Posterior cingulate gyrus (tissue), 11 donors: ENCODE measurements around the gene TSEN15.

Source experiments
- DNase-seq, 10 donors: peaks; one replicate each; pipeline versions ENCODE4 v3.0.0 to v3.0.0-alpha.2; 2020 to 2021; ENCODE audit warnings: mixed read lengths in 3 of 10
- intact Hi-C: fragments of 100-400 bp; cut with DNase I; formaldehyde crosslinking; loops from one replicate; pipeline ENCODE4 v1.15.1; 2023

The TSEN15 gene

DNA sequence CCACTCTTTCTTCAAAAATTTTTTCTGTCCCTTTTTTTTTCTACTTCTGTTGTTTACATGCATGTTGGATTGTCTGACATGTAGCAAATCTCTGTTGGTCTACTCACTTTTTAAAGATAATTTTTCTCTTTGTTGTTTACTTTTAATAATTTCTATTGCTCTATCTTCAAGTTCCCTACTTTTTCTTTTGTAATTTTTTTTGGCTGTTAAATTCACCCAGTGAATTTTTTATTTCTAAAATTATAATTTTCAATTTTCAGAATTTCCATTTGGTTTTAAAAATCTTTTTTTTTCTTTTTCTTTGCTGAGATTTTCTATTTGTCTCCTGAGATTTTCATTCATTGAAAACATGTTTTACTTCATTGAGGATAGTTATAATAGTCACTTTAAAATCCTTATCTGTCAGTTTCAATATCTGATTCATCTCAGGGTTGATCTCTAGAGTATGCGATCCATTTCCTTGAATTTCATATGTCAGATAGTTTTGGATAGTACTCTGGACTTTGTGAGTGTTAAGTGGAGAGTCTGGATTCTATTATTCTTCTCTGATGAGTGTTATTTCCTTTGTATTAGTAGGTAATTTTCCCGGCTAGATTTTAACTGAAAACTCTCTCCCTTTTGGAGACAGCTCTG is 1.6 kb upstream of the TSEN15 start:
- DNase-seq = no peak
- intact Hi-C loops = loop anchor here (5.0 to 10.0 kb wide), 2 partner anchors 118 to 245 kb away; partner anchors contain the start of gene RGL1

DNA sequence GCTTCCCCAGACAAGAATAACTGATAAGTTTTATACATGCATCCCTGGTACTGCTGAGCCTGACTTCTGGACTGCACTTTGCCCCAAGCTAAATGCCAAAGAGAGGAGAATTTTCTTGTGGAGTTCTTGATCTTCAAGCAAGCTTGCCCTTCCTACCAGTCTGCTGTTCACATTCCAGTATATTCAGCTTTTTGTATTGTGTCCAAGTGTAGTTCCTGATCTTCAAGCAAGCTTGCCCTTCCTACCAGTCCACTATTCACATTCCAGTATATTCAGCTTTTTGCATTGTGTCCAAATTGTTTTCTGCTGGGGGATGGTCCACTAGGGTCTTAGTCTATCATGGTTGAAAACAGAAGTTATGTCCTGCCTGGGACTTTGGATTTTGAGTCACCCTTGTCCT is 894 bp upstream of the TSEN15 start:
- intact Hi-C loops = loop anchor here (5.0 to 10.0 kb wide), 2 partner anchors 118 to 246 kb away; partner anchors contain the start of gene RGL1
- DNase-seq = no peak

DNA sequence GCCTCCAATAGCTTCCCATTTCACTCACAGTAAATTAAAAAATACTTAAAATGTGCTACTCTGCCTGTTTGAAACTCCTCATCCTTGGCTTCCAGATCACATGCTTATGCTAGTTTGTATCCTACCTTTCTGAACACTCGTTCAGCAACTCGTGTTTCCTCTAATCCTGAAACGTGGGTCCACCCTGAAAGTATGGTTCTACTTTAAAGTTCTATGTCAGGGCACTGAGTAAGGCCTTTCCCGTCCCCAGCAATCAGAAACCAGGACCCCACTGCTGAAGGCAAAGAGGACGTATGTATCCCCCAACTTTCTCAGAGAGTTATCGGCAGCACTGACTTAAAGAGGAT is 419 bp upstream of the TSEN15 start:
- DNase-seq = peak in 1 of 10 donors; percentile 23
- intact Hi-C loops = loop anchor here (5.0 to 10.0 kb wide), 2 partner anchors 119 to 246 kb away; partner anchors contain the start of gene RGL1

DNA sequence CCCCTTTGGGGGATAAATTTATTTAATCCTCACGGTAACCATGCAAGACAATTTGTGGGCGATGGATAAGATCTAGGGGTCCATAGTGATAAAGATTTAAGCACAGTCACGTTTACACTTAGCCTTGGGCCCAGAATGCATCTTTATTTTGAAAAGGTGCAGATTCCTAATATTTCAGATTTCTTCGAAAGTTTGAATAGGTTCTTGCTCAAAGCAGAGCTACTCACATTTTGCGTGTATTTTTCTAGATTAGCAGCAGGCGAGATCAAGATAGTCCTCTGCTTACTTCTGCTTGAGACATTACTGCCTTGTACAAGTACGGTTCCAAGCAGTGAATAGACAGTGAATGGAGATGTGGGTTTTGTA is 647 bp downstream of the TSEN15 start:
- intact Hi-C loops = loop anchor here (5.0 to 10.0 kb wide), 2 partner anchors 120 to 247 kb away; partner anchors contain the start of gene RGL1
- DNase-seq = no peak

DNA sequence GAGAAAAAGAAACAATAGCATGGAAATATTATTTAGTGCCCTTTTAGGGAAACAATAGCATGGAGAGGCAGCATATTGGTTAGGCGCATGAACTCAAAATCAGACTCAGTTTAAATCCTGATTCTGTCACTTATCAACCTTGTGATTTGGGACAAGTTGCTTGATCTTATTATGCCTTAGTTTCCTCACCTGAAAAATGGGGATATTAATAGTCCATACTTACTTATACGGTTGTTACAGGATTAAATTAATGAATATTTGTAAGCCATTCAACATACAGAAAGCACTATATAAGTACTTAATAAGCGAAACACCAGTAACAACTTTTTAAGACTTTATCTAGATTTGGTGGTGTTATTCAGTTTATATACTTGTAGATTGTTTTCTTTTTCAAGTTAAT is 1.2 kb downstream of the TSEN15 start:
- intact Hi-C loops = loop anchor here (5.0 to 10.0 kb wide), 2 partner anchors 120 to 248 kb away; partner anchors contain the start of gene RGL1
- DNase-seq = no peak

DNA sequence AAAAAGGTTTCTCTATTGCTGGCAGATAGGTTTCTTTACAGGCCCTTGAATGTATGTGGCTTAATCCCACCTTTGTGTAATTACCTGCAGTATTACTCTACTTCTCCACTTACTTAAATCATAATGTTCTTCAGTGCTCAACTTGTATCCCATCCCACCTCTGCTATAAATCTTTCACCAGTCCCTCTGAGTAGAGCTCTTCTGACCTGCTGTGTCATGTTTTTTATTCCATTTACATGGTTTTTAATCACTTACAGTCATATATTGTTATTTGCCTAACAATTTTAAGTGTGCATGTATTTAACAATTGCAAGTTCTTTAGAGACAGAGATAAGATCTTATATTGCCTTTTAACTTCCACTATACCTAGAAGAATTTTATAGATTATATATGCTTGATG is 2.4 kb downstream of the TSEN15 start:
- no peak for DNase-seq
- intact Hi-C loops = loop anchor here (5.0 to 10.0 kb wide), 2 partner anchors 122 to 249 kb away; partner anchors contain the start of gene RGL1

DNA sequence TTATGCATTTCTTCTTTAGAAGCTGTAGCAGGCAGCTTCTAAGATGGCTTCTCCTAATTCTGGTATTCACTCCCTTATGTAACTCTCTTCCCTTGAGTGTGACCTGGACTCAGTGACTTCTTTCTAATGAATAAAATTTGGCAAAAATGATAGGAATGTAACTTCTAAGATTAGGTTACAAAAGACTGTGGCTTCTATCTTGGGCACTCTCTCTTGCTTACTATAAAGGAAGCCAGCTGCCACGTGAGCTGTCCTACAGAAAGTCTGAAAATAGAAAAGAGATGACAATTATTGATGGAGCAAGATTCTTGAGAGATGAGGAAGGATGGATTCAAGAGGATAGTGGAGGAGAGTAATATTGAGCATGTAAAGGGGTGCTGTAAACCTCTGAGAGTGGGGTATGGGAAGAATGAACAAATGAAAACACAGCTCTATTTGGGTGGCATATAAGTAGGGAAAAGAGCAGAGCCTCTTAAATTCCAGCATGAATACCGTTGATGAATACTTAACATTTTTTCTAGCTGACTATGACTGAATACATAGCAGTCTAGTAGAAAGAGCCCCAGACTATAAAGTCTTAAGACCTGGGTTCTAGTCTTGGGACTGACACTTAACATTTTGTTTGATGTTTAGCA is 5.5 kb downstream of the TSEN15 start:
- intact Hi-C loops = loop anchor here (10.0 kb wide), 1 partner anchor 252 kb away; the partner anchor contains the start of gene RGL1

DNA sequence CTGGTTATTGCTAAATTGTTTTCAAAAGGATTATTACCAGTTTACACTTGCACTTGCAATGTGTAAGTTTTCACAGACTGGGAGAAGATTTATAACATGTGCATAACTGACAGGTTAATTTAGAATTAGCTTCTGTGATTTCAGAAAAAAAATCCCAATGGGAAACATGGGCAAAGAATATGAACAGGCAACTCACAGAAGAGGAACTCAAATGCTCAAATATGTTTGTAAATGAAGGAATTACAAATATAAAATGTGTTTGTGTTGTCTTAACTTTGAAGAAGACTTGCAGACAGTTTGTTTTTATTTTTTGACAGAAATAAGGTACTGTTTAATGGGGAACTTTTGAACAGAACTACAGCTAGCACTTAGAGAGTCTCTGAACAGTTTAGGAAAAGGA is 8.4 kb downstream of the TSEN15 start:
- DNase-seq = no peak
- intact Hi-C loops = loop anchor here (10.0 kb wide), 1 partner anchor 255 kb away; the partner anchor contains the start of gene RGL1

More for the DNA sequence above, 5.5 kb downstream of the TSEN15 start:
- DNase-seq = no peak

DNA sequence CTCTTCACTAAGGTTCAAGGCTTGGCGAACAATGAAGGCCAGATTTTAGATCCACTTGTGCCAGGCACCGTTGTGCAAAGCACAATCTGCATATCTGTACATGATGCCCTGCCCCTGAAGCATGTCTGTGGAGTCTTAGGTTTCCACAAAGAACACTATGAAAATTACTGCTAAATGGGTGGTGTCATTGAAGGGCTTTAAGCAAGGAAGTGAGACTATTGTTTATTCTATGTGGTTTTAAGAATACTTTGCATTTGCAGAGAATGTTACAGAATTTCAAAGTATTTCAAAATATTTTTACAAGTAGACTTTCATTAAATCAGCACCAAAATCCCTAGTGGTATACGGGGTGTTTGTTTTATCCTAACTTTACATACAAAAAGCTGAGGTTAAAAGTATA is 8.8 kb downstream of the TSEN15 start:
- no peak for DNase-seq
- intact Hi-C loops = no loop called here

DNA sequence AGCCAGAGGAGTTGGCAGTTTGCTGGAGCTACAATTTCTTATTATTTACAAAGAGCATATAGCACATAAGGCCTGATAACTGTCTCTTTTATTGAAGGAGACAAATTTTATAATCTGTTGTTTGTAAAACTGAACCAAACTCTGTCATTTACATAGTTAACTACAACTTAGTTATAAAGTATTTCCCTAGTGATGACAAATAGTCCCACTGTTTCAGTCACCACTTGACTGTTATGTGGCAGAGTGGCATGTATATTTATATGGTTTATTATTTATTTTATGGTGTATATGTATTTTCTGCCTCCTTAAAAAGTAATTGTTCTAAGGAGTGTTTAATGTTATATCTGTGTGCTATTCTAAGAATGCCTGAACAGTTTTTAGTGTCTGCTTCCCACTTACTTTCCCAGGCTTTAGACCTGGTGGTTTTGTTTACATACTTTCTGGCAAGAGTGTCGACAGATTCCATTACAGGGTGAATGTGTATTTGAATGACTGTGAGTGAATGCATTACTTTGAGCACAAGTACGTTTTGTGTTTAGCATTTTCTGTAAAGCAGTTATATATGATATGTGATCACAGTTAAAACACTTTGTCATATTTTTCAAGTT is 10.0 kb downstream of the TSEN15 start:
- DNase-seq = no peak
- intact Hi-C loops = no loop called here

DNA sequence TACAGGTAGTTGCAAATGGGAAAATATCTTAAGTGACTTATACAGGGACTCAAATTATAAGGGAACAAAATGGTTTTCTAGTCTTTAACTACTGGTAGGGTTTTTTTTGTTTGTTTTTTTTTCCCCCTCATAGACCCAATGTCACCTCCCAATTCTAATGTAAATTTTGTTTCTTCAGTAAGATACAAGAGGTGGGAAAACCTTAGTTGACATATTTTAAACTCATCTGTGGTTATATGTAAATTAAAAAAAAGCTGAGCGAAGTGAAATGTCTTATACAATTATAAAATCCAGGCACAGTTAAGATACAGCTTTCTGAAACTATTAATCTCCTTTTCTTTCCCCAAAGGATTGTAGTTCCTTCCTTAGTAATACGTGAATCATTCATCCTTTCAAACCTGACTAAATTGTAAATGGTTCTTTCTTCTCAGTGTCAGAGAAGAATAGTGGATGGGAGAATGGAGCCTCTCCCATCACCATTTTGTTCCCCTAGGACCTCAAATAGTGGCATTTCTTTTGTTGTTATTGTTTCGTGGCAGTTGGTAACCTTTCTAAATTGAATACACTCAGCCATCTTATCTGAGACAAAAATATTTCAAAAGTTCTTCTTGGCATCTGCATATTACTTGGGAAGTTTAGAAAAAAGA is 11.2 kb downstream of the TSEN15 start:
- DNase-seq = no peak
- intact Hi-C loops = no loop called here

DNA sequence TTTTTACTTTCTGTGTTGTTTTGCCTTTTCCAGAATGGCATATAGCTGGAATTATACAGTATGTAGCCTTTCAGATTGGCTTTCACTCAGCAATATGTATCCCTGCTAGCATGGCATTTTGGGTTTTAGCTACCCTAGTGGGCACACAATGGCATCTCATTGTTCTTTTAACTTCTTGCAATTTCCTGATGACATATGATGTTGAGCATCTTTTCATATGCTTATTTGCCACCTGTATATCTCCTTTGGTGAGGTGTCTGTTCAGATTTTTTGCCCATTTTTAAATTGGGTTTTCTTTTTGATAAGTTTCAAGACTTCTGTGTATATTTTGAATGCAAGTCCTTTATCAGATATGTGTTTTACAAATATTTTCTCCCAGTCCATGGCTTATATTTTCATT is 14.0 kb downstream of the TSEN15 start:
- intact Hi-C loops = no loop called here
- DNase-seq = no peak

DNA sequence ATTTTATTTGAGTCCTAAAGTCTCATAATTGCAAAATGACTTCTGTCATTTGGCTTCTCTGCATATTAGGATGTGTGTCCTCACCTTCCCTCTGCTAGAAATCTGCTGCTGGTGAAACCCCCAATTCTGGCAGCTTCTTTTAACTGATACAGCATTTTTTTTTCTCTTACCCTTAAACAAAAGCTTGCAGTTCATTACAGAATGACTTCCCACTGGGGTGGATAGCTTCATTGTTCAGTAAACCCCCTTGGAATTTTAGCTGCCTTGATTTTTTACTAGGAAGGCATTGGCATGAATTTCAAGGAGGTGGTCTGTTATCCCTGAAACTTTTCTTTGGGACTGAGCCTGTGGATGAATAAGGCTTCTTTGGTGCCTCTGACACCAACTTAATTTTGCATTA is 16.8 kb downstream of the TSEN15 start:
- intact Hi-C loops = no loop called here

DNA sequence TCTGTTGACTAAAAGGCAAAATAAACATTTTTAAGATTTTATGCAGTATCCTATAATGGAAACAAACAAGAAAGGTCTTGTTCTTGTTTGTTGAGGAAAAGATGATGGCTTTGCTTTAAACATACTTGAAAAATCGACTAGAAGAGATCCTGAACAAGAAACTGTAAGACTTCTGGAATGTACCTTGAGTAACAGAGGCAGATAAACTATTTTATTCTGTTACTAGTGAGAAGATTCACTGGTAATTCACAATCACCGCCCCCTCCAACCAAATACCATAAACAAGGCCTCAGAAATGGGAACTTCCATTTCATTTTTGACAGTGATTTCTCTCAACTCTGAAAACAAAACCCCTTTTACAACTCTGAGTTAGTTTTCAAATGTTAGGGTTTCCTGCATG is 18.1 kb downstream of the TSEN15 start:
- intact Hi-C loops = loop anchor here (10.0 kb wide), 3 partner anchors 315 to 625 kb away; partner anchors contain the start of gene C1orf21
- no peak for DNase-seq

More for the DNA sequence above, 16.8 kb downstream of the TSEN15 start:
- DNase-seq = no peak

DNA sequence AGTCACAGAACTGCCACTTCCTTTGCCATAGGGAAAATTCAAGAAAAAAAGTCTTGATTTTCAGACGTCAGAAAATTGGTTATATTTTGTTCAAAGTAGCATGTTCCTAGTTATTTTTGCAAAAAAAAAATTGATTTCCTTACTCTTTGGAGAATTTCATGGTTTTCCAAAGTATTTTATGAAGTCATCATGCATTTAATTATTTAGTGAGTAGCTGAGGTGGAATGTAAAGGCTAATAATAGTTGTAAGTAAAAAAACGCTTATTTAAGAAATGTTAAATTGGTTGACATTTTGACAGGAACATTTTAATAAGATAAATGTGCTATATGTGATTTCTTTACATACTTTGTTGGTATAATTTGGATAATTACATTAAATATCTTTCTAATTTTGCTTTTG is 20.8 kb downstream of the TSEN15 start:
- intact Hi-C loops = loop anchor here (10.0 kb wide), 3 partner anchors 312 to 622 kb away; partner anchors contain the start of gene C1orf21
- DNase-seq = no peak

DNA sequence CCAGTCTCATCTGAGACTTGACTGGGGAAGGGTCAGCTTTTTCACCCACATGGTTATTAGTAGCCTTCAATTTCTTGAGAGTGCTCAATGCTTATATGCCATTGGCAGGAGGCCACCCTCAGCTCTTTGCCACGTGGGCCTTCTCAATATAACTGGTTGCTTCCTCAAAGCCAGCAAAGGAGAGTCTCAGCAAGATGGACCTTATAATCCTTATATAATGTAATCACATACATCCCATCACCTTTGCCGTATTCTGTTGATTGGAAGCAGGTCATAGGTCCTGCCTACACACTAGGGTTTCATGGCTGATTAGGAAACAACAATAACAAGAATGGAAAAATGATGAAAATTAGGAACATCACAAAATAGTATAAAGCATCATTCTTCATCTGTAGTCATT is 22.9 kb downstream of the TSEN15 start:
- intact Hi-C loops = loop anchor here (2.0 to 10.0 kb wide), 5 partner anchors 148 to 620 kb away; partner anchors contain the start of gene C1orf21

DNA sequence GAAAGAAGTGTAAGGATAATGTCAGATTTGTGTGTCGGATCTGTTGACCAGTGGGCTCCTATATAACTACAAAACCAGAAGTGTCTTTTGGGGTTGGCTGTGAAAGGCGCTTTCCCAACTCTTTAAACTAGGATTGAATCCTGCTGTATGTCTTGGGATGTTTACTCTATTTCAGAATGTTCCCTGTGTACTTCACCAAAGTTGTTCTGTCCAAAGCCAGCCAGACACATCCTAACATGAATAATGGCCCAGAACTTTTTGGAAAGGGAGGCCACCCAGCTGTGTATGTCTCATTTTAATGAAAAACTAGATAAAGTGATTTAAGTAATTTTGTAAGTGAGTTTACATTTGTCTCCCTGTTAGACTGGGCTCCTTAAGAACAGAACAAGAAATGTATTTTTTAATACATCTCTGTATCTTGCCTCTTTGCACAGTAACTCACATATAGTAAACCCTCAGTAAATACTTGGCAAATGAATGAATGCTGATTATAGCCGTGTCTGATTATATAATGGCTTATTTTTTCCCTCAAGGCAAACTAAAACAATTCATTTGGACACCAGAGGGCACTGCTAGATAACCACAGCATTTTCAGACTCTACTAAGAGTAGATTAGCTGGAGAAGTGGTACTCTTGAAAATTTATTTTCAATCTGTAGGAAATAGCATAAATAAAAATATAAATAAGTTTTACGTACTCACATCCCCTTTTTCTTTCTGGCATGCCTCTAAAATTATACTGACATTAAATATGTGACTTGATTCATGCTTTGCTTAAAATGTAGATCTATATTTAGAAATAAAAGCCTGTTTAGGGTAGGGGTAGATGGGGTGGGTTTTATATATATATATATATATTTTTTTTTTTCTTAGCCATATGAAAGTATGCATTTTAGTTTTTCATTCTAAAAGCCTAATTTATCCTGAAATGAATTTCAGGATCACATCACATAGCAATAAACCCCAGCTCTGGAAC is 23.8 kb downstream of the TSEN15 start:
- peak in 2 of 10 donors; percentile 12 to 26 for DNase-seq
- intact Hi-C loops = loop anchor here (2.0 to 10.0 kb wide), 5 partner anchors 147 to 619 kb away; partner anchors contain the start of gene C1orf21

More for the DNA sequence above, 22.9 kb downstream of the TSEN15 start:
- DNase-seq = no peak

DNA sequence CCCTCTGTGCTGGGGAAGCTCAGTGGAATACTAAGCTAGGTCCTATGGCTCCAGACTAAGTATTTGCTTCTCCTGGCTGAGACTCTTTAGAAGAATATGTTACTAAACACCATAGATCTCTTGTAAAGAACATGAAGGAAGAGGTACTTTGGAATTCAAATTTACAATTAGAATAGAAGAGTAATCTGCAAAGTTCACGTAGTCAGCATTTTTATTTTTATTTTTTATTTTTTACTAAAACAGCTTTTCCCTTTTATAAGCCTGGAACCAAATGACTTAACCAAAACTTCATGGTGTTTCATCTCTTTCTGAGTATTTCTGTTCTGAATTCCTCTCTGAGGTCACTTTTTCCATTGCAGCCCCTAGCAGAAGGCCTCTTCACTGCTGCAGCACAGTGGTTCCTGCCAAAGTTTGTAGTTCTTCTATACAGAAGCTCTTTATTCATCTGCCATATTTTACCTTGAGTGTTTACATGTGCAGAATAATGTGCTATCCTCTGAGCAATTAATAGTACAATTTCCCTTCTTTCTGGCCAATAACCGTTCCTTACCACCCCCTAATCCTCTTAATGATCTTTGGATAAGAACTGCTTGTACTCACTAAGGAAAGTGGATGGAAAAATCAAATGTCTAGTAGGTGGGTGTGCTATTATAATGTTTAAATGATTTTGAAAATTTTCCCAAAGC is 27.2 kb downstream of the TSEN15 start:
- intact Hi-C loops = loop anchor here (10.0 kb wide), 3 partner anchors 306 to 616 kb away; partner anchors contain the start of gene C1orf21

DNA sequence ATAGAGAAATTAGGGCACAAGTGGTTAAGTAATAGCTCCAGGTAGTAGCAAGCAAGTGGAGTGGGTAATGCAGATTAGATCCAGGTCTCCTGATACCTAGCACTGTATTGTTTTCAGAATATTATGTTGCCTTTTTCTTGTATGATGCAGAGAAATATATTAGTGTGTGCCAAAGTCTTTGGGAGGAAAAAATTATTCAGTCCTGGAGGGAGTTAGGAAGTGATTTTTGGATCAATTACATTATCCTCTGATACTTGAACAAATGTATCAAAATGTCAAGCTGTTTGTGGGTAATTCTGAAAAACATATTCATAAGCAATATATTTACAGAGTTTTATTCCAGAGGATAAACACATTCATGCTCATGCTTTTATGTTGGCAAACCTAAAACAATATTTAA is 28.8 kb downstream of the TSEN15 start:
- intact Hi-C loops = no loop called here
- DNase-seq = no peak

More for the DNA sequence above, 27.2 kb downstream of the TSEN15 start:
- DNase-seq = no peak
